Cerebellar cortex (tissue), 1 donor: Measurements from ENCODE around the gene GPSM1.
"Not testable (repeated sequence)": the region's sequence is repeated elsewhere in the genome, so short reads cannot be mapped to it uniquely, and the experiment has no call there.

ENCODE experiments used
- DNase-seq: peaks from one replicate; pipeline ENCODE4 v3.0.0-alpha.2; 2015; ENCODE audit warnings: low spot score

The GPSM1 gene

DNA sequence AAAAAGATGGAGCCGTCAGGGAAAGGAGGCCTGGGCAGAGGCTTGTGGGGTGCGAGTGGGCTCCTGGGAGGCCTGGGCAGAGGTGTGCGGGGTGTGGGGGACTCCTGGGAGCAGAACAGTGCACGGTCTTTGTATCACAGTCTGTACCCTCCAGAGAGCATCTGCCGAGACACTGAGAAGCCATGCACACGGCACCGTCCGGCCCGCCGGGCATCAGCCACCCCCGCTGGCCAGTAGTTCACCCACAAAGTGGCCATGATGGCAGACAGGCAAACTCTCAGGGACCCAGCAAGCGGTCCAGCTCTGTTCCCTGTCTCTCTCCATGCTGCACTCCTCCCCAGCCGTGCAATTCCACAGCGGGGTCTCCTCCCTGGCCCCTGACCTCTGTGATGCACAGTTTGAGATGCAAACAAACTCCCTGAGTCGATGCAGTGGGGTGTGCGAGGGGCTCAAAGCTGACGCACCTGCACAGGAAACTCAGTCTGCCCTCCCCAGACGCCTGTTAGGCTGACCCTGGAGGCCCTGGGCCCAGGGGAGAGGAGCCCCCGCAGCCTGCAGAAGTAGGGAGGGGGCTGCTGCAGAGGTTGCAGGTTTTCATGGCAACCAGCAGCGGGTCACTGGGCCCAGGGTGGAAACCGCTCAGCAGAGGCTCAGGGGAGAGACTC, 9.1 kb upstream of the GPSM1 start:
- DNase-seq: no peak

DNA sequence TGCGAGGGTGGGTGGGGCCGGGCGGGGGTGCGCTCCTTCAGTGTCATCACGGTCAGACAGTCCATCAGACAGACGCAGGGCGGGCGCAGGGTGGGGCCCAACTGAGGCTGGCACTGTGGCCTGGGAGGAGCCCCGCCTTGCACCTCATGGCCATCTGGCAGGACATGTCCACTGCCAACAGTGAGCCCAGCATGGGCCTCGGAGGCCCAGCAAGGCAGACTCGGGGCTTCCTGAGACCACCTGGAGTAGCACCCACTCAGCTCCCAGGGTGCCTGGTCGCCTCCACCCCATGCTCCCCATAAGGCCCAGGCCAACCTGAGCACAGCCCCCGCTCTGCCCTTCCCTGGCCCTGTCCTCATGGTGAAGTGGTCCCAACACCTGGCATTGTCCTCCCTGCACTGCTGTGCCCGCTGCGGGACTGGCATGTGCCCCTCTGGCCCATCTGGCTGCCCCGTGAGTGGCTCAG, 8.5 kb upstream of the GPSM1 start:
- no peak for DNase-seq

DNA sequence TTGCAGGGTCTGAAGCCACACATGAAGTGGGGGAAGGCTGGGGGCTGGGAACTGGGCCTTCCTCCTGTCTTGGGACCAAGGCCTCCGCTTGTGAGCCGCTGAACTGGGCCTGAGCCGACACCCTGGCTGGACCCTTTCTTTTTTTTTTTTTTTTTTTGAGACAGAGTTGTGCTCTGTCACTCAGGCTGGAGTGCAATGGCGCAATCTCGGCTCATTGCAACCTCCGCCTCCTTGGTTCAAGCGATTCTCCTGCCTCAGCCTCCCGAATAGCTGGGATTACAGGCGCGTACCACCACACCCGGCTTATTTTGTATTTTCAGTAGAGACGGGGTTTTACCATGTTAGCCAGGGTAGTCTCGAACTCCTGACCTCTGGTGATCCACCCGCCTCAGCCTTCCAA, 8.1 kb upstream of the GPSM1 start:
- not testable (repeated sequence) for DNase-seq

DNA sequence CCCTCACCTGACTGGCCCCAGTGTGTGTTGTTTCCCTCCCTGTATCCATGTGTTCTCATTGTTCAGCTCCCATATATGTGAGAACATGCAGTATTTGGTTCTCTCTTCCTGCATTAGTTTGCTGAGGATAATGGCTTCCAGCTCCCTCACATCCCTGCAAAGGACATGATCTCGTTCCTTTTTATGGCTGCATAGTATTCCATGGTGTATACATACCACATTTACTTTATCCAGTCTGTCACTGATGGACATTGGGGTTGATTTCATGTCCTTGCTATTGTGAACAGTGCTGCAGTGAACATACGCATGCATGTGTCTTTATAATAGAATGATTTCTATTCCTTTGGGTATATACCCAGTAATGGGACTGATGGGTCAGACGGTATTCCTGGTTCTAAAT, 7.4 kb upstream of the GPSM1 start:
- DNase-seq: not testable (repeated sequence)

DNA sequence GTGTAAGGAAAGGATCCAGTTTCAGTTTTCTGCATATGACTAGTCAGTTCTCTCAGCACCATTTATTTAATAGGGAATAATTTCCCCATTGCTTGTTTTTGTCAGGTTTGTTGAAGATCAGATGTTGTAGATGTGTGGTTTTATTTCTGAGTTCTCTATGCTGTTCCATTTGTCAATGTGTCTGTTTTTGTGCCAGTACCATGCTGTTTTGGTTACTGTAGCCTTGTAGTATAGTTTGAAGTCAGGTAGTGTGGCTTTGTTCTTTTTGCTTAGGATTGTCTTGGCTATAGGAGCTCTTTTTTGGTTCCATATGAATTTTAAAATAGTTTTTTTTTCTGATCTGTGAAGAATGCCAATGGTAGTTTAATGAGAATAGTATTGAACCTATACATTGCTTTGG, 6.4 kb upstream of the GPSM1 start:
- not testable (repeated sequence) for DNase-seq

DNA sequence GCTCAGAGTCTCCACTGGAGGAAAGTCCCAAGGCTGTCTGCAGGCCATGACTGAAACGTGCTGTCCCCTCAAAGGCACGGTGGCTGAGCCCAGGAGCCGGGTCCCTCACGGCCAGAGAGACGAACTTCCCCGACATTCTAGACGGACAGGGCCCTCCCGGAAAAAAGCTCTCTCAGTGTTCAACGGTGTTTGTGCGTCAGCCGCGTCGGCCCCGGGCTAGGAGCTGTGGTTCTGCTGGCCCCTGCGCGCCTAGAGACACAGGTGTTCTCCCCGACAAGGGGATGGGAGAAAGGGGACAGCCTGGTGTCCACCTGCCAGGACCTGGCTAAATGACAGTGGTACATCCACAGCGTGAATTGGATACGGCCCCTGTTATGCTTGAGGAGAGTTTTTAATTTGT, 5.8 kb upstream of the GPSM1 start:
- no peak for DNase-seq

DNA sequence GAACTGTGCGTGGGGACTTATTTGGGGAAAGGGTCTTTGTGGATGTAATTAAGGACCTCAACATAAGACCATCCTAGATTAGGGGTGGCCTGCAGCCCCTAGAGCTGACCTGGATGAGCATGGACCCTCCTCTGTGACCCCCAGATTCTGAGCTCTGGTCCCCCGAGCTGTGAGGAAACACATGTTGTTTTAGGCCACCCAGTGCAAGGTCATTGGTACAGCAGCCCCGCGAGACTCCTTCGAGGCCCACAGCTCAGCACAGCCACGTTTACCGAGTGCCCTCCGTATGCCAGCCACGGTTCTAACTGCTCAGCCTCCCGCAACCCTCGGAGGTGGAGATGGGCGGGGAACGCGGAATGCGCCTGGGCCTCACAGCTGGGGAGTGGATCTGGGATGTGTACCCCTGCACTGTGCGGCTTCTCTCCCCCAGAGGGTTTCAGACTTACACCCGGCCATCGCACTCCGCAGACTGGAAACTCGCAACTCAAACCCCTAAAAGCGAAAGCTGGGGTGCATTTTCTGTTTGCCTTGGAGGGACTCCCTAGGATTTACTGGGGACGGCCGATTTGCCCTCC, 4.5 kb upstream of the GPSM1 start:
- no peak for DNase-seq

DNA sequence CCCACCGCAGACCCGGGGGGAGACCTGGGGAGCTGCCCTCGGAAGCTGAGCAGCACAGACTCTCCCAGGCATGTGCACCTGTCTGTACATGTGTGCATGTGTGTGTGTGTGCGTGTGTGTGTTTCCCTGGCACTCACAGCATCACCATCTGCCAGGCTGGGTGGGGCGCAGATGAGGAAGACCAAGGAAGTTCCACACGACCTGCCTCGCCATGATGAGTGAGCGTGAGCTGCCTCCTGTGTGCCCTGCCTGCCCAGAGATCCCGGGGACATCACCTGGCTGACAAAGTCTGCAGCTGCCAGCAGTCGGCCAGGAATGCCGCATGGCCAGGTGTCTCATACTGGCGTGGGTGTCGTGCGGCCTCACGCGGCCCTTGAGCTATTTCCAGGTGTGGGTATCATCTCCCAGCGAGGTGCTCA, 4.0 kb upstream of the GPSM1 start:
- DNase-seq: peak; percentile 49

DNA sequence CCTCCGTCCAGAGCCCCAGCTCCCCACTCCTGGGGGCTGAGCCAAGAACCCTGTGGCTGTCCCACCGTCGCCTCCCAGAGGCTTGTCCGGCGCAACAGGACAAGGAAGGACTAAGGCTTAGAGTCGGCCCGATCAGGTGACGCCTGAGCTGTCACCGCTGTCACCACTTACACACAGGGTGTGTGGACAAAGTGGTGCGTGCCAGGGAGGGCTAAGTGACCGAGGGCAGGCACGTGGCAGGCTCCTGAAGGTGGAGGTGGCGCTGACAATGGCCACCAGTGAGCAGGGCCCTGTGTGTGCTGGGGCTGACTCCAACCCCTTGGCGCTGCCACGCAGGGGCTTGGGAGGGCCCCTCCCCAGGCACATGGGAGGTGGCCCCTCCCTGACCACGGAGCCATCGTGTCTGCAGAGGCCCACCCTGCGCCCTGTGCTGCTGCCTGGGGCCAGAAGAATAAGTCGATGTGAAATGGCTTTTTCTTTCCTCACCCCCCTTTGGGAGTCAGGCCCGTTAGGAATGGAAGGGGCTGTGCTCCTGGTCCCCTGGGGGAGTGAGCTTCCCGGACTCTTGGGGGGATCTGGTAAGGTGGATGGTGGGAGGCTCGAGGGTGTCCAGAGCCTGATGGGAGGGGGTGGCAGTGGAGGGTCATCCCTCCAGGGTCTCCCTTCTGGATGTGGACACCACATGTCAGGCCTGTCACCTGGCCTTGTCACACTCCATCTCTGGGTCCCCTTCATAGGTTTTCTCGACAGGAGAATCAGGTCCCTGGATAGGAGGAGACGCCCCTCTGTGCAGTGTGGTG, 2.6 kb upstream of the GPSM1 start:
- DNase-seq: no peak

DNA sequence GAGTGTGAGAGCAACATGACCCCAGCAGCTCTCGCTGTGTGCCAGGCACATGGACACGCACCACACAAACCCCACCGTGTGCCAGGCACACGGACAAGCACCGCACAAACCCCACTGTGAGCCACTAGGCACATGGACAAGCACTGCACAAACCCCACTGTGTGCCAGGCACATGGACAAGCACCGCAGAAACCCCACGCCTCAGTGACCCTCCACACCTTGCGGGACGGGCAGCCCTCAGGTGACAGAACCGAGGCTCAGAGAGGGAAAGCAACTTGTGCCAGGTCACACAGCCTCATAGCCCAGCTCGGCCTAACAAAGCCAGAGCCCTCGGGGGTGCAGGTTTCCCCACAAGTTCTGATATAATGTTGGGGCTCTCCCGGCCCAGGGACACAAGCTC, 2.0 kb upstream of the GPSM1 start:
- DNase-seq: no peak

DNA sequence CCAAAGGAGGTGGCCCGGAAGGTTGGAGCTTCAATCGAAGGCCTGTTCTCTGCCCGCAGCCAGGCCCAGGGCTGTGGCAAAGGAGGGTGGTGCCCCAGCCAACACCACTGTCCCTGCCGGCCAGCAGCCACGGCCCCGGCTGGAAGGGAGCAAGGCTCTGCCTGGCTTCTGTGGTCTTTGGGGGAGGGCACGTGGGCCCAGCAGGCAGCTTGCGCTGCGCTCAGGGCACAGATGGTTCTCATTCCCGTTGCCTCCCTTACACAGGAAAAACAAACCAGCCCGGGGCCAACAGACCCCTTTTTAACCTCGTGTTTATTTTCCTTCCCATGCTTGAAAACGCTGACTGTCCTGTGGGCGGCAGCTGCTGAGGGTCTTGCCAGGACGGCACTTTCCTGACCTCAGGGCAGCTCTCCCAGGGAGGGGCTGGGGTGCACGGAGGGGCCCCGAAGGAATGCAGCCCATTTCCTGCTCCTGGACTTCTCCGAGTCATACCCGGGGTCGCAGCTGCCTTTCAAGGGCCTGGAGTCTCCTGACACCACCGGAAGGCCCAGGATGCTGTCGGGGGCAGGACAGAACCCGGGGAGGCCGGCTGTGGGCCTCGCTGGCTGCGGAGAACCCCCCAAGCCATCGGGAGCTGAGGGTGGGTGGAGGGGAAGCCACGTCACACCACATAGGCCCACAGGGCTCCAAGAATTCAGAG, 1.1 kb upstream of the GPSM1 start:
- peak; percentile 71 for DNase-seq

DNA sequence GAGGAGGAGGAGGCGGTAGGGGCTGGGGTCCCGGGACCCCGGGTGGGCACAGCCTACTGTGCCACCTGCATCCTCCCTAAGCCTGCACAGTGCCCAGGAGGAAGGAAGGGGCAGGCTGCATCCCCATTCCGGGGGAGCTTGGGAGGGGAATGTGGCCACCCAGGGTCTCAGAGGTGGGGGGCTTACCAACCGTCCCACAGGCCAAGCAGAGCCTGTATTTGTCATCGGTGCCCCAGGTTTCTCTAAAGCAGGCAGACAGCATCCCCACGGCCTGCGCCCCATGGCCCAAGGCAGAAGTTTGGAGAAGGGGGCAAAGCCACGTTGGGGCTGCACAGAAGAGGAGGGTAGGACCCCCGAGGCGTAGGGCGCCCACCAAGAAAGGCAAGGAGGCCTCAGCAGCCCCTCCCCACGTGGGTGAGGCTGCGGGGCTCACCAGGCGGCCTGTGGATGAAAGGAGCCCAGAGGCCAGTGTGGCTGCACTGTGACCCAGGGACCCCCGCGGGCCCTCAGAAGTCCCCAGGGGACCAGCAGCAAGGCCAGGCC, 507 bp upstream of the GPSM1 start:
- no peak for DNase-seq

DNA sequence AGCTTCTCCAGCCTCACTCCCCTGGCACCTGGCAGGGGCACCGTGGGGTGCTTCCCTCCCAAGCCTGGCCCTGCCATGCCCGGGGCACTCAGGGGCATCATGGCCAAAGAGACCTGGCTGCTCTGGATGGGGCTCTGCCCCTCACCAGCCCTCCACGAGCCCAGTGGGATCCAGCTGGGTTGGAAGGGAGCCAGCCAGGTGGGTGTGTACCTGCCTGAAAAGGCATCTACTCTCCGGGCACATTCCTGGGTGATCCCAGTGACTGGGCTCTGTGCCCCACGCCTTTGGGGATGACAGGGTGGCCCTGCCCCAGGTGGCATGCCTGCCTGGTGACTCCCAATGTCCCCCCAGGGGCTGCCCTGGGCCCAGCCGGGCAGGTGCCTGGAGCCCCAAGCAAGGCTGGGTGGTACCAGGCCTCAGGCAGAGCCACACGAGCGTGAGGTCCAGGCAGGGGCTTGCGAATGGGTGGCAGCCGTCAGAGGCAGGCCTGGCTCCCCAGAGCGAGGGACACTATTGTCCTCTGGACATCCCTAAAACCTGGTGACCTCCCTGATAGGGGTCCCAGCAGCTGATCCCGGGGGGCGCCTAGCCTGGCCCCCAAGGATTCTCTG, 777 bp downstream of the GPSM1 start:
- no peak for DNase-seq

DNA sequence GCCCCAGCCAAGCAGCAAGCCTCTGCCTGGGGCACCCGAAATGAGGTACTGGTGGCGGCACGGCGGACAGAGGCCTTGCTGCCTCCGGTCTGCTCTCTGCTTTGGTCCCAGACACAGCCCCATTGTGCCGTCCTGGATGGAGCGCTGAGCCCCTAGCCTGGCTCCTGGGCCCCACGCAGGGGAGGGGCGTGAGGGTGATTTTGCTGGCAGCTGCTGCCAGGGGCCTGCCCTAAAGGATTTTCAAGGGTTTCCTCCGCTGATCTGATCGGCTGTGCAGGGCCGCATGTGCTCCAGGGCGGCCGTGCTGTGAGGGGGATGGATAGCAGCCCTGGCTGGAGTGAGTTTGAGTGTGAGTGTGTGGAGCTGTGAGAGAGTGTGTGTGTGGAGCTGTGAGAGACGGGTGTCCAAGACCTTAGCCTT, 1.3 kb downstream of the GPSM1 start:
- no peak for DNase-seq

DNA sequence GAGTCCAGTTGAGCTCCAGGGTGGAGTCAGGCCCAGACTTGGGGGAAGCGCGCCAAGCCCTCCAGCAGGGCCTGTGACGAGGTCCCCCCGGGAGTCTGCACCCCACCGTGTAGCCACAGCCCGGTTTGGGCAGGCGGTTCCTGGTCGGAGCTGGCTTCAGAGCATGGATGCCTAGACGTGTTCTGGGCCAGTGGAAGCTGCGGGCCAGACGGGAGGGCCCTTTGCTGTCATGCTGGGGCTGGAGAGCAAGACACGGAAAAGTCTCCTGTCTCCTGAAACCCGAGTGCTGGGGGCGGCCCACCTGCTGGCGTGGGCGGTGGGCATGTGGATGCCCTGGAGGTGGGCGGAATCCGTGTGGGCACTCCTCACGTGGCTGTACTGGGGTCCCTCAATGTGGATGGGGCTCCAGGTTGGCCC, 1.9 kb downstream of the GPSM1 start:
- DNase-seq: no peak

DNA sequence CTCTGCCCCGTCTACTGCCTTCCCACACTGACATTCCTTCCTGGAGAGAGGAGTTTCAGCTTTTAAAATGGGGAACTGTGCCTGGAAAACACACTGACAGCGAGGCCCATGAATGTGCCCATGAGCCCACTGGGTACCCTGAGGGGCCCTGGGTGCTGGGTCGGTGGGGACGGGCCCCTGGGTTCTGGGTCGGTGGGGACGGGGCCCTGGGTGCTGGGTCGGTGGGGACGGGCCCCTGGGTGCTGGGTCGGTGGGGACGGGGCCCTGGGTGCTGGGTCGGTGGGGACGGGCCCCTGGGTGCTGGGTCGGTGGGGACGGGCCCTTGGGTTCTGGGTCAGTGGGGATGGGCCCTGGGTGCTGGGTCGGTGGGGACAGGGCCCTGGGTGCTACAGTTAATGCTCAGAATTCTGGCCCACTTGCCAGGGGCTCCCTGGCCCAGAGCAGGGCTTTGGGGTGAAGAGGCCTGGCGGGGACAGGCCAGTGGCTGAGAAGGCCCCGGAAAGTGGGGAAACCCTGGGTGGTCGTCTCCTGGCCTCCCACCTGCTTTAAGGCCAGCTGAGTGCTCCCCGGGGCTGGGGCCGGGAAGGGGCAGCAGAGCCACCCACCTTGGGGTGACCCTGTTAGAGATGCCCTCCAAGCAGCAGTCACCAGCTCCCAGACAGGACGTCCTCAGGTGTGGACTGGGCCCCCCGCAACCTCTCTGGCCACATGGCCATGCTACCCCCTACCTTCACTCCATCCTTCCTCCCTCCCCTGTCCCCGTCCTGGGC, 2.5 kb downstream of the GPSM1 start:
- no peak for DNase-seq

DNA sequence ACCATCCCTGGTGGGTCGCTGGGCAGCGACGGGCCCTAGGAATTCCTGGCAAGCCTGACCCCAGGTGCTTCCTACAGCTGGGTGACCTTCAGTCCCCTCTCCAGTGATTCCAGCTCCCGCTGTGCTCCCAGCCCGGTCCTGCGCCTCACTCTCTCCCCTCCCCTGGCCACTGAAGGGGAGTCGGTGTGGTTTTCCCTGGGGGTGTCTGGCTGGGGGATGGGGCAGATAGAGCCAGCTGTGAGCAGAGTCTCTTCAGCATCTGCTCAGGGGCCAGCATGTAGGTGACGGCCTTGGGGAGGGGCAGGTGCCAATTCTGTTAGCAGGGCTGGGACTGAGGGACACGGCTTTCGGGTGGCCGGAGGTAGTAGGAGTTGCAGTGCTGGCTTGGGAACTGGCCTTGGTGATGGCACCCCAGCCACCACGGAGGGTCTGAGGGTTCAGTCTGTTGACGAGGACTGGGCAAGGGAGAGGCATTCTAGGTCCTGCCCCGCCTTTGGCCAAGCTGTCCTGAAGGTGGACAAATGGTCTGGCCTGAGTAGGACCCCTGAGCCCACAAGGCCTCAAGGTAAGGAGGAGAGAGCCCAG, 3.2 kb downstream of the GPSM1 start:
- no peak for DNase-seq

DNA sequence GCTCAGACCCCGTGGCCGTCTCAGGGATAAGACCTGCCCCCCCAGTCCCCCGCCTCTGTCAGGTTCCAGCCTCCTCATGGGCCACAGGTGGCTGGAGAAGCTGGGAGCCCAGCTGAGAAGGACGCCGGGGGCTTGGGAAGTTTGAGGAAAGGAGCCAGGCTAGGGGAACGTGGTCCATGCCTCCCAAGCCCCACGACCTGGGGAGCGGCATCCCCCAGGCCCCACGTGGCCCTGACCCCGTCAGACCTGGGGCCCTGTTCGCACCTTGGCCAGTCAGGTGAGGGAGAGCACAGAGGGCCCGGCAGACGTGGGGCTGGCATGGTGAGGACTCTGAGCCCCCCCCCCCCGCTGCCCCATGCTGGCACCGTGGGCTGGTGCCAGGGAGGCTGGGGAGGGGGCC, 3.7 kb downstream of the GPSM1 start:
- DNase-seq: no peak

DNA sequence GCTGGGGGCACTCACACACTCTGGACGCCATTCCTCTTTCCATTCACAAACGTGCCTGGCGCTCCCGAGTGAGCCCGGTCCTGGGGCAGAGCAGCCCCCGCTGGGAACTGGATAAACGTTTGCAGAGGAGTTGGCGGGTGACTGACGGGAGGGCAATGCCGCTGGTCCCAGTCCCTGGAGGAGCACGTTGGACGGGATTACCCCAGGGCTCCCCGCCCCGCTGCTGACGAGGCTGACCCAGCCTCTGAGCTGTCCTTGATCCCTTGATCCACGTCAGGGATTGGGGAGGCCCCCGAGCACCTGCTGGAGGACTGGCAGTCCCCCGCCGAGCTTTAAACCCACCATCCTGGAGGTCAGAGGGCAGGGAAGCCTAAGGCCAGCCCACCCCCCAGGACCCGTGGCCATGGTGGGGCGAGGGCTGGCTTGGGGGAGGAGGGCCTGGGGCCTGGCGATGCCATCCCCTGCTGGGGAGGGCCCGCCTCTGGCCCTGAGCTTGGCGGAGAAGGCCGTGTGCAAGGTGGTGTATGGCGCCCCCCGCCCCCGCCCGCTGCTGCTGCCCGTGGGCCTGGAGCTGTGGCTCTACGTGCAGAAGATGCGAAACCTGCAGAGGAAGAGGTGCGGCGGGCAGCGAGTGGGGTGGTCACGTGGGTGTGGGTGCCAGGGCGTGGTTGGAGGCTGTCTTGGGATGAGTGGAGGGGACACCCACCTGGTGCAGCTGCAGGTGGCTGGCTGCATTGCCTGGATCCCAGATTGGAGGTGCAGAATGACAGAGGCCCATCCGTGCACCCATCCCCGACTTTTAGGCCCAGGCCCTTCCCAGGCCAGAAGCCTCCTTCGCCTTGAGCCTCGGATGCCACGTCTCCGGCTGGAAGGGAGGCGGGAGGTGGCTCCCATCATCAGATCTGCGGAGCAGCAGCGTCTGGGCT, 4.5 kb downstream of the GPSM1 start:
- DNase-seq: no peak
